ENCODE measurements around the gene PAIP1.

PAIP1 gene

GRCh38 chr5:43556857-43557542 lies at the start of gene PAIP1:
Gene PAIP1, minus strand, starts transcription at chr5:43557077. Its CDS starts 231 bp downstream, at chr5:43556846.
- POLR2A ChIA-PET, result no interaction called here
- CTCF ChIA-PET, result interaction anchor here (1.0 to 1.7 kb wide), 4 partner anchors 16 to 80 kb away, joined by 3 to 5 read pairs (median 3); partner anchors contain the start of gene TMEM267
- peak; percentile 68 for TF ChIP-seq CTCF (IDR thresholded peaks at IDR 0.05; ENCODE audit: control extremely low read depth, extremely low read depth, low read depth, missing control alignments)
- DNase-seq (ENCODE audit: extremely low spot score), result peak; percentile 92

GRCh38 chr5:43606351-43606750 lies 49.5 kb upstream of the PAIP1 start:
- no peak for TF ChIP-seq CTCF (IDR thresholded peaks at IDR 0.05; ENCODE audit: control extremely low read depth, extremely low read depth, low read depth, missing control alignments)
- ChIA-PET CTCF (interaction anchor here (1.1 to 1.6 kb wide), 2 partner anchors 14 to 25 kb away, joined by 3 to 6 read pairs; no protein-coding TSS in a partner anchor), POLR2A (interaction anchor here (0.5 kb wide), 1 partner anchor 266 kb away, joined by 3 read pairs; no protein-coding TSS in a partner anchor)
- DNase-seq (ENCODE audit: extremely low spot score), result no peak

GRCh38 chr5:43604699-43605098 lies 47.8 kb upstream of the PAIP1 start:
- no peak for TF ChIP-seq CTCF (IDR thresholded peaks at IDR 0.05; ENCODE audit: control extremely low read depth, extremely low read depth, low read depth, missing control alignments)
- CTCF ChIA-PET, result interaction anchor here (1.0 to 3.3 kb wide), 3 partner anchors 11 to 121 kb away, joined by 3 to 13 read pairs (median 7); partner anchors contain the start of gene TMEM267
- POLR2A ChIA-PET, result interaction anchor here (0.6 kb wide), 1 partner anchor 45 kb away, joined by 4 read pairs; no protein-coding TSS in a partner anchor
- no peak for DNase-seq (ENCODE audit: extremely low spot score)

- DNase-seq (ENCODE audit: extremely low spot score), result peak; percentile 46
- ChIA-PET CTCF (interaction anchor here (1.0 to 3.3 kb wide), 7 partner anchors 8 to 120 kb away, joined by 3 to 13 read pairs (median 7); partner anchors contain the start of gene TMEM267), POLR2A (interaction anchor here (1.9 kb wide), 1 partner anchor 120 kb away, joined by 7 read pairs; the partner anchor contains the start of gene TMEM267)
- no peak for TF ChIP-seq CTCF (IDR thresholded peaks at IDR 0.05; ENCODE audit: control extremely low read depth, extremely low read depth, low read depth, missing control alignments)
Measured at GRCh38 chr5:43603344-43604217, 46.7 kb upstream of the PAIP1 start.

- ChIA-PET POLR2A (interaction anchor here (1.9 kb wide), 1 partner anchor 119 kb away, joined by 7 read pairs; the partner anchor contains the start of gene TMEM267), CTCF (interaction anchor here (1.0 to 3.3 kb wide), 7 partner anchors 9 to 119 kb away, joined by 3 to 13 read pairs (median 7); partner anchors contain the start of gene TMEM267)
- TF ChIP-seq CTCF (IDR thresholded peaks at IDR 0.05; ENCODE audit: control extremely low read depth, extremely low read depth, low read depth, missing control alignments), result no peak
- DNase-seq (ENCODE audit: extremely low spot score), result peak; percentile 86
Measured at GRCh38 chr5:43602461-43603343, 45.8 kb upstream of the PAIP1 start, which contains the start of gene NNT. Gene NNT, plus strand, starts transcription at chr5:43603180. Its CDS starts 6,016 bp downstream, at chr5:43609196.
